Left ventricle myocardium inferior (tissue), 1 donor: ENCODE results near the gene LRP2BP. TPM values are rescaled to one million over a fixed set of nuclear protein-coding genes. Genes with fewer than 3 reads are reported as not detected.

Experiments used
- DNase-seq: peaks from one replicate; pipeline ENCODE4 v3.0.0-alpha.2; 2020
- H3K27ac ChIP-seq: fragments of 200-600 bp; replicated peaks from 2 replicates; pipeline ENCODE4 v1.8.0; 2021
- H3K27me3 ChIP-seq: fragments of 200-600 bp; 2 replicates; pipeline ENCODE4 v1.8.0; 2021; ENCODE audit warnings: low read depth
- H3K36me3 ChIP-seq: fragments of 200-600 bp; 2 replicates; pipeline ENCODE4 v1.8.0; 2021
- H3K4me1 ChIP-seq: fragments of 200-600 bp; 2 replicates; pipeline ENCODE4 v1.8.0; 2021
- H3K4me3 ChIP-seq: fragments of 200-600 bp; 2 replicates; pipeline ENCODE4 v1.8.0; 2021; ENCODE audit warnings: mild to moderate bottlenecking, moderate library complexity
- H3K9me3 ChIP-seq: fragments of 200-600 bp; replicated peaks from 2 replicates; pipeline ENCODE4 v1.8.0; 2021
- CTCF ChIP-seq: fragments of 200-600 bp; IDR thresholded peaks from 2 replicates; pipeline ENCODE4 v1.8.0; 2021; ENCODE audit warnings: antibody characterized with exemption, mild to moderate bottlenecking, borderline replicate concordance
- intact Hi-C: fragments of 100-400 bp; cut with micrococcal nuclease; formaldehyde crosslinking; loops from one replicate; pipeline ENCODE4 v1.11.0; 2022
- long read RNA-seq: library from polyadenylated mRNA; unstranded; transcript quantifications from one replicate; pipeline ENCODE4 v2.0.0, GENCODE V29; 2021
- total RNA-seq: library from RNA; stranded (reverse); fragmentation: NEBNext Ultra II Directional; extraction: Animal tissue kit (Norgen Biotek cat#: 25700); gene quantifications from one replicate; pipeline ENCODE4 v1.2.1, GENCODE V29; 2021
- donor health status: DM: no; HTN: yes; CAD: no; lungs with severe emphysema.

The LRP2BP gene
- total RNA-seq: 2.8 TPM
- long read RNA-seq, partial matches to known transcripts: 1 of 9 reads
- long read RNA-seq, other reads (novel, unspliced or antisense): 8 of 9 reads

GRCh38 chr4:185395238-185395955 lies at the start of gene LRP2BP:
Gene LRP2BP, minus strand, starts transcription at chr4:185395924. Its CDS starts 17,738 bp downstream, at chr4:185378186.
- intact Hi-C loops: no loop called here
- TF ChIP-seq CTCF: no peak
- Histone ChIP-seq H3K27ac (peak within 1 kb of the TSS; percentile 100), H3K4me3 (peak within 1 kb of the TSS; percentile 81), H3K4me1 (peaks cover 58% of the 10 kb centered on the region), H3K9me3 (no peaks in the 10 kb centered on the region), H3K36me3 (peaks cover 17% of the 10 kb centered on the region), H3K27me3 (no peaks in the 10 kb centered on the region)
- no peak for DNase-seq

DNA sequence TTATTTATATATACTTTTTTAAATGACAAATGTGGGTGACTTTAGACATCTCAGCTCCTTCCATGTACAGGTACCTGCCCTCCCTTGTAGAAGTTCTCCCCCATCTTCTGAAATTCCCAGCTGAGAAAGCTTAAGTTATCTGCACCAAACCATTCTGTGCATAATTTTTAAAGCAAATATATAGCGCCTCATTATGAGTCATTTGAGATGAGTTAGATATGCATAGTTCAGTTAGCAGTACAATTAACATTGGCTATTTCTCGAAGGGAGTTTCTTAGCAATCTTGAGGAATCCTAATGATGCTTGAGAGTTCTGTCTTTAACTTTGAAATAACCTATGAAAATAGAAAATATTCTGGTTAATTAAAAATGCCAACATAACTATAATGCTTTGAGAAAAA lies 49.5 kb upstream of the LRP2BP start:
- DNase-seq: no peak
- intact Hi-C loops: no loop called here
- H3K9me3 ChIP-seq: no peaks in the 10 kb centered on the region
- no peak overlapping the region for H3K4me3 ChIP-seq
- no peak overlapping the region for H3K27ac ChIP-seq
- H3K4me1 ChIP-seq: no peaks in the 10 kb centered on the region
- no peak for TF ChIP-seq CTCF
- H3K27me3 ChIP-seq: no peaks in the 10 kb centered on the region
- H3K36me3 ChIP-seq: no peaks in the 10 kb centered on the region

DNA sequence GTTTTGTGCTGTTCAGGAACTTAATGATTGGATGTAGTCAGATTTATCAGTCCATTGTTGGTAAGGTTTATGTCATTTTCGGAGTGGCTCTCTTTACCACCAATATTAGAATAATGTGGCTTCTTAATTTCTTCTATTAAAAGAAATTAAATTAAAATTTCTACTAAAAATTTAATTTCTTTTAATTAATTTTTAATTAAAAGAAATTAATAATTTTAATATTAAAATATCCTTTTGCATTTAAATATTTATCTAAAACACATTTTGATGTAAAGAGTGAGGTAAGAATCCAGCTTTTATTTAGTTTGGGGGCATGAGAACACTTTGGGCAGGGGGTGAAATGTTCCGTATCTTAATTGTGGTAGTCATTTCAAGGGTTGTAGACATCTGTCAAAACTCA lies 45.8 kb upstream of the LRP2BP start:
- intact Hi-C loops: no loop called here
- H3K4me3 ChIP-seq: no peak overlapping the region
- H3K9me3 ChIP-seq: no peaks in the 10 kb centered on the region
- H3K4me1 ChIP-seq: no peaks in the 10 kb centered on the region
- DNase-seq: no peak
- no peaks in the 10 kb centered on the region for H3K36me3 ChIP-seq
- H3K27ac ChIP-seq: no peak overlapping the region
- TF ChIP-seq CTCF: no peak
- no peaks in the 10 kb centered on the region for H3K27me3 ChIP-seq

DNA sequence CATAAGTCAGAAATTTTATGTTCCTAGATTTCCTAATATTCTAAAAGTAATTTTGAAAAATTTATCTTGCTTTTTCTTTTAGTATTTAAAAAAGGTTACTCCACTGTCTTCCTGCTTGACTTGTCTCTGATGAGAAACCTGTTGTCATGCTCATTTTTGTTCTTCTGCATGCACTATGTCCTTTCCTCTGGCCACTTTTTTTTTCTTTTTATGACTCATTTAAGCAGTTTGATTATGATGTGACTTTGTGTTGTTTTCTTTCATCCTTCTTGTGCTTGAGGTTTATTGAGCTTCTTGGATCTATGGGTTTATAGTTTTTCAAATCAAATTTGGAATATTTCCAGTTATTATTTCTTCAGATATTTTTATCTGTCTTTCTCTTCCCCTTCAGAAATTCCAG lies 42.1 kb upstream of the LRP2BP start:
- Histone ChIP-seq H3K27me3 (no peaks in the 10 kb centered on the region), H3K27ac (no peak overlapping the region), H3K4me1 (no peaks in the 10 kb centered on the region), H3K9me3 (no peaks in the 10 kb centered on the region), H3K4me3 (no peak overlapping the region), H3K36me3 (no peaks in the 10 kb centered on the region)
- no peak for TF ChIP-seq CTCF
- no peak for DNase-seq
- intact Hi-C loops: no loop called here

- no peaks in the 10 kb centered on the region for H3K27me3 ChIP-seq
Measured at GRCh38 chr4:185435466-185435865, 39.7 kb upstream of the LRP2BP start.

More at GRCh38 chr4:185435466-185435865, 39.7 kb upstream of the LRP2BP start:
- intact Hi-C loops: no loop called here
- H3K27ac ChIP-seq: no peak overlapping the region
- no peak for DNase-seq
- no peaks in the 10 kb centered on the region for H3K9me3 ChIP-seq
- H3K4me1 ChIP-seq: no peaks in the 10 kb centered on the region
- no peak for TF ChIP-seq CTCF
- no peaks in the 10 kb centered on the region for H3K36me3 ChIP-seq
- H3K4me3 ChIP-seq: no peak overlapping the region
